ENCODE data around the gene NUP210L. TPM values are rescaled to one million over a fixed set of nuclear protein-coding genes. Genes with fewer than 3 reads are reported as not detected.

The NUP210L gene
- total RNA-seq, 4 donors from 2014 or later, result 0.13 to 0.38 (median 0.22) TPM; not detected in 1

- Histone ChIP-seq H3K36me3 (no peaks in the 10 kb centered on the region), H3K27me3 (no peaks in the 10 kb centered on the region), H3K9me3 (no peaks in the 10 kb centered on the region), H3K4me3 (replicated peaks in 1 of 3) (peak overlapping the region in 1 of 3 donors; percentile 46), H3K4me1 (peaks cover 22 to 32% of the 10 kb centered on the region in 2 donors), H3K27ac (peak overlapping the region in 2 of 3 donors; percentile 93 to 98)
- DNase-seq, result peak in 1 of 2 donors; percentile 24
- TF ChIP-seq CTCF (IDR thresholded peaks at IDR 0.05) (no peak), POLR2A (IDR thresholded peaks at IDR 0.05) (no peak)
- whole genome bisulfite sequencing, 2 donors, result 11 to 12% methylated on average over 13 of the region's 13 CpGs
- intact Hi-C loops (cut with DNase I), result no loop called here
Measured at GRCh38 chr1:153968408-153968807, 186.5 kb downstream of the NUP210L start.

- no peaks in the 10 kb centered on the region for H3K36me3 ChIP-seq
- peaks cover 22 to 32% of the 10 kb centered on the region in 2 donors for H3K4me1 ChIP-seq
- peak; percentile 67 to 68 for DNase-seq
- H3K27ac ChIP-seq, result peak overlapping the region; percentile 88 to 98 (median 93)
- peak overlapping the region; percentile 32 to 52 (median 46) for H3K4me3 ChIP-seq (replicated peaks in 1 of 3)
- 2 to 8% methylated on average over 8 of the region's 8 CpGs for WGBS, 2 donors
- TF ChIP-seq POLR2A (IDR thresholded peaks at IDR 0.05), result no peak
- no peak for TF ChIP-seq CTCF (IDR thresholded peaks at IDR 0.05)
- no peaks in the 10 kb centered on the region for H3K27me3 ChIP-seq
- intact Hi-C loops (cut with DNase I), result no loop called here
- no peaks in the 10 kb centered on the region for H3K9me3 ChIP-seq
Measured at GRCh38 chr1:153968000-153968363, 186.9 kb downstream of the NUP210L start.

GRCh38 chr1:153967107-153967999 is 187.5 kb downstream of the NUP210L start, which contains the start of gene CREB3L4:
TSS of gene CREB3L4 (plus strand) at chr1:153967902. CDS start at chr1:153968526, 624 bp downstream.
- no peaks in the 10 kb centered on the region for H3K9me3 ChIP-seq
- H3K4me1 ChIP-seq, result peaks cover 28 to 34% of the 10 kb centered on the region in 2 donors
- intact Hi-C loops (cut with DNase I), result no loop called here
- peak within 1 kb of the TSS; percentile 88 to 98 (median 93) for H3K27ac ChIP-seq
- H3K4me3 ChIP-seq (replicated peaks in 1 of 3), result peak within 1 kb of the TSS; percentile 32 to 52 (median 46)
- no peaks in the 10 kb centered on the region for H3K36me3 ChIP-seq
- WGBS, 2 donors, result 0 to 1% methylated on average over 38 to 43 of the region's 60 CpGs
- H3K27me3 ChIP-seq, result no peaks in the 10 kb centered on the region
- TF ChIP-seq POLR2A (IDR thresholded peaks at IDR 0.05) (peak; percentile 86 to 96), CTCF (IDR thresholded peaks at IDR 0.05) (peak in 3 of 6 experiments; percentile 16 to 33 (median 30))
- DNase-seq, result peak; percentile 95 to 96

- intact Hi-C loops (cut with DNase I), result no loop called here
- H3K4me1 ChIP-seq, result peaks cover 34 to 48% of the 10 kb centered on the region in 2 donors
- H3K36me3 ChIP-seq, result peaks cover 0 to 9% of the 10 kb centered on the region in 2 donors
- H3K9me3 ChIP-seq, result no peaks in the 10 kb centered on the region
- no peaks in the 10 kb centered on the region for H3K27me3 ChIP-seq
- TF ChIP-seq POLR2A (IDR thresholded peaks at IDR 0.05) (no peak), CTCF (IDR thresholded peaks at IDR 0.05) (no peak)
- 0 to 1% methylated on average over 16 to 22 of the region's 22 CpGs for WGBS, 2 donors
- H3K27ac ChIP-seq, result peak overlapping the region; percentile 74 to 98 (median 94)
- H3K4me3 ChIP-seq (replicated peaks in 1 of 3), result peak overlapping the region; percentile 6 to 79 (median 31)
- peak; percentile 56 to 57 for DNase-seq
Measured at GRCh38 chr1:153963850-153964331, 191.0 kb downstream of the NUP210L start.

Measured in thyroid gland (tissue), 4 donors.